GM12801 (cell line): Measurements from ENCODE around the gene OTX1.

Experiments used
- CTCF ChIP-seq: IDR thresholded peaks from one replicate; pipeline ENCODE4 v1.5.1; 2011; ENCODE audit warnings: control low read depth; ENCODE audit not compliant: insufficient read length; ENCODE audit errors: extremely low read depth

OTX1 gene

GRCh38 chr2:63064661-63065060, 14.0 kb downstream of the OTX1 start:
- TF ChIP-seq CTCF, result no peak

- TF ChIP-seq CTCF, result no peak
These were observed 15.6 kb downstream of the OTX1 start for GRCh38 chr2:63066265-63066664.

GRCh38 chr2:63066838-63067237, 16.2 kb downstream of the OTX1 start:
- no peak for TF ChIP-seq CTCF

GRCh38 chr2:63071664-63072063, 21.0 kb downstream of the OTX1 start:
- TF ChIP-seq CTCF, result no peak

GRCh38 chr2:63073994-63074393, 23.4 kb downstream of the OTX1 start:
- no peak for TF ChIP-seq CTCF

GRCh38 chr2:63078852-63079606, 28.4 kb downstream of the OTX1 start:
- TF ChIP-seq CTCF, result no peak

- no peak for TF ChIP-seq CTCF
These were observed 30.8 kb downstream of the OTX1 start for GRCh38 chr2:63081404-63081803.
